Neural progenitor cell (in vitro differentiated cells): Measurements from ENCODE around the gene MVB12B. TPM values are rescaled to one million over a fixed set of nuclear protein-coding genes. Genes with fewer than 3 reads are reported as not detected.

Source experiments
- DNase-seq: peaks from one replicate; pipeline ENCODE4 v3.0.0-alpha.2; 2016; ENCODE audit warnings: low spot score
- H2AFZ ChIP-seq: fragments of 200-600 bp; sonication (generic); replicated peaks from 2 replicates; pipeline ENCODE4 v1.6.1; 2016; ENCODE audit warnings: antibody characterized with exemption
- H3F3A ChIP-seq: fragments of 200-600 bp; sonication (generic); 2 replicates; pipeline ENCODE4 v1.6.1; 2016; ENCODE audit warnings: antibody characterized with exemption, low read depth
- H3K27ac ChIP-seq: fragments of 200-600 bp; sonication (generic); 2 replicates; pipeline ENCODE4 v1.5.1; 2016; ENCODE audit warnings: mild to moderate bottlenecking
- H3K27me3 ChIP-seq: fragments of 200-600 bp; sonication (generic); 2 replicates; pipeline ENCODE4 v1.6.1; 2016; ENCODE audit warnings: mild to moderate bottlenecking, moderate library complexity
- H3K36me3 ChIP-seq: fragments of 200-600 bp; sonication (generic); 2 replicates; pipeline ENCODE4 v1.5.1; 2016
- H3K4me1 ChIP-seq: fragments of 200-600 bp; sonication (generic); 2 replicates; pipeline ENCODE4 v1.6.1; 2016; ENCODE audit warnings: mixed run types
- H3K4me2 ChIP-seq: fragments of 200-600 bp; sonication (generic); 2 replicates; pipeline ENCODE4 v1.6.1; 2016
- H3K4me3 ChIP-seq: fragments of 200-600 bp; sonication (generic); 2 replicates; pipeline ENCODE4 v1.5.1; 2016
- H3K79me2 ChIP-seq: fragments of 200-600 bp; sonication (generic); 2 replicates; pipeline ENCODE4 v1.6.1; 2016; ENCODE audit warnings: low read depth
- H3K9ac ChIP-seq: fragments of 200-600 bp; sonication (generic); 2 replicates; pipeline ENCODE4 v1.6.1; 2016
- H3K9me3 ChIP-seq: fragments of 200-600 bp; sonication (generic); 2 replicates; pipeline ENCODE4 v1.5.1; 2016; ENCODE audit warnings: low read depth
- H4K20me1 ChIP-seq: fragments of 200-600 bp; sonication (generic); 2 replicates; pipeline ENCODE4 v1.6.1; 2016; ENCODE audit warnings: low read depth
- H3K27ac Mint-ChIP-seq: 3 replicates; pipeline ENCODE4 v1.8.0; 2021; ENCODE audit warnings: mixed read lengths
- H3K27me3 Mint-ChIP-seq: 2 replicates; pipeline ENCODE4 v1.8.0; 2022; ENCODE audit warnings: low read depth, mild to moderate bottlenecking, inconsistent platforms, moderate library complexity, mixed read lengths; ENCODE audit not compliant: insufficient read depth
- H3K36me3 Mint-ChIP-seq: 3 replicates; pipeline ENCODE4 v1.8.0; 2021; ENCODE audit warnings: mixed read lengths
- H3K4me1 Mint-ChIP-seq: 3 replicates; pipeline ENCODE4 v1.8.0; 2021; ENCODE audit warnings: mixed read lengths
- H3K4me3 Mint-ChIP-seq: 3 replicates; pipeline ENCODE4 v1.8.0; 2021; ENCODE audit warnings: mild to moderate bottlenecking, moderate library complexity, mixed read lengths
- H3K9me3 Mint-ChIP-seq: 3 replicates; pipeline ENCODE4 v1.8.0; 2020; ENCODE audit warnings: mixed read lengths
- CTCF ChIP-seq: fragments of 200-600 bp; sonication (generic); IDR thresholded peaks from 2 replicates; pipeline ENCODE4 v1.5.1; 2017; ENCODE audit warnings: antibody characterized with exemption, mild to moderate bottlenecking
- EZH2 ChIP-seq: fragments of 200-600 bp; sonication (generic); IDR thresholded peaks from 2 replicates; pipeline ENCODE4 v1.6.1; 2017; ENCODE audit warnings: antibody characterized with exemption, mild to moderate bottlenecking, moderate library complexity
- EZH2phosphoT487 ChIP-seq: fragments of 200-600 bp; sonication (generic); IDR thresholded peaks from 2 replicates; pipeline ENCODE4 v1.6.1; 2017; ENCODE audit warnings: antibody characterized with exemption
- total RNA-seq: library from RNA; depleted of rRNA; stranded (reverse); fragments of >200 nt; gene quantifications from 2 replicates; pipeline ENCODE4 v1.2.3, GENCODE V29; 2015; ENCODE audit warnings: low replicate concordance

MVB12B gene
- total RNA-seq, 1 donor from 2014 or later: 16.1 TPM

GRCh38 chr9:126436545-126437267 lies 110.1 kb downstream of the MVB12B start:
- no peak overlapping the region for H3K27ac Mint-ChIP-seq
- H3K4me3 Mint-ChIP-seq: no peak overlapping the region

GRCh38 chr9:126437268-126437666 lies 110.6 kb downstream of the MVB12B start:
- no peaks in the 10 kb centered on the region for H3K27me3 Mint-ChIP-seq
- Histone ChIP-seq H3K79me2 (no peaks in the 10 kb centered on the region), H3K36me3 (no peaks in the 10 kb centered on the region), H2AFZ (no peak overlapping the region), H3K4me1 (peaks cover 60% of the 10 kb centered on the region), H3F3A (peaks cover 31% of the 10 kb centered on the region), H3K9me3 (no peaks in the 10 kb centered on the region), H3K27me3 (no peaks in the 10 kb centered on the region), H3K4me3 (no peak overlapping the region), H3K4me2 (peak overlapping the region; percentile 25), H3K27ac (no peak overlapping the region), H4K20me1 (peaks cover 3% of the 10 kb centered on the region), H3K9ac (no peak overlapping the region)
- TF ChIP-seq EZH2phosphoT487 (no peak), CTCF (no peak), EZH2 (no peak)
- no peak for DNase-seq
- no peak overlapping the region for H3K4me3 Mint-ChIP-seq
- no peaks in the 10 kb centered on the region for H3K9me3 Mint-ChIP-seq
- peaks cover 55% of the 10 kb centered on the region for H3K4me1 Mint-ChIP-seq
- no peak overlapping the region for H3K27ac Mint-ChIP-seq
- no peaks in the 10 kb centered on the region for H3K36me3 Mint-ChIP-seq

More at GRCh38 chr9:126436545-126437267, 110.1 kb downstream of the MVB12B start:
- Histone ChIP-seq H3K9me3 (no peaks in the 10 kb centered on the region), H3K79me2 (no peaks in the 10 kb centered on the region), H3K4me1 (peaks cover 63% of the 10 kb centered on the region), H4K20me1 (peaks cover 3% of the 10 kb centered on the region), H3K27me3 (no peaks in the 10 kb centered on the region), H2AFZ (no peak overlapping the region), H3K36me3 (no peaks in the 10 kb centered on the region), H3F3A (peaks cover 25% of the 10 kb centered on the region), H3K4me3 (no peak overlapping the region), H3K27ac (no peak overlapping the region), H3K4me2 (peak overlapping the region; percentile 25), H3K9ac (no peak overlapping the region)
- DNase-seq: peak; percentile 42
- H3K27me3 Mint-ChIP-seq: no peaks in the 10 kb centered on the region
- H3K36me3 Mint-ChIP-seq: no peaks in the 10 kb centered on the region
- peaks cover 58% of the 10 kb centered on the region for H3K4me1 Mint-ChIP-seq
- H3K9me3 Mint-ChIP-seq: no peaks in the 10 kb centered on the region
- TF ChIP-seq EZH2 (no peak), EZH2phosphoT487 (no peak), CTCF (no peak)

- H2AFZ ChIP-seq: no peak overlapping the region
- H3K9ac ChIP-seq: no peak overlapping the region
These were observed 111.1 kb downstream of the MVB12B start for GRCh38 chr9:126437701-126438100.

More at GRCh38 chr9:126437701-126438100, 111.1 kb downstream of the MVB12B start:
- Histone ChIP-seq H4K20me1 (peaks cover 3% of the 10 kb centered on the region), H3K36me3 (no peaks in the 10 kb centered on the region), H3K4me2 (no peak overlapping the region), H3K27ac (no peak overlapping the region), H3K27me3 (no peaks in the 10 kb centered on the region), H3K4me1 (peaks cover 60% of the 10 kb centered on the region), H3F3A (peaks cover 31% of the 10 kb centered on the region), H3K4me3 (no peak overlapping the region), H3K9me3 (no peaks in the 10 kb centered on the region), H3K79me2 (no peaks in the 10 kb centered on the region)
- Mint-ChIP-seq H3K4me3 (no peak overlapping the region), H3K27ac (no peak overlapping the region), H3K27me3 (no peaks in the 10 kb centered on the region), H3K9me3 (no peaks in the 10 kb centered on the region), H3K36me3 (no peaks in the 10 kb centered on the region), H3K4me1 (peaks cover 55% of the 10 kb centered on the region)
- no peak for DNase-seq
- TF ChIP-seq EZH2phosphoT487: no peak
- TF ChIP-seq EZH2: no peak
- TF ChIP-seq CTCF: no peak
